GM18870 (cell line): ENCODE results near the gene NR2F6.
A peak's percentile ranks its signal among the peaks of the same experiment; 100 is the strongest.
"Not testable (repeated sequence)": the region's sequence is repeated elsewhere in the genome, so short reads cannot be mapped to it uniquely, and the experiment has no call there.

Experiments used
- ATAC-seq: cut with Tn5 transposase; IDR thresholded peaks from one replicate; pipeline ENCODE4 v1.9.1; 2021; ENCODE audit warnings: moderate library complexity; ENCODE audit not compliant: unreplicated experiment

The NR2F6 gene

DNA sequence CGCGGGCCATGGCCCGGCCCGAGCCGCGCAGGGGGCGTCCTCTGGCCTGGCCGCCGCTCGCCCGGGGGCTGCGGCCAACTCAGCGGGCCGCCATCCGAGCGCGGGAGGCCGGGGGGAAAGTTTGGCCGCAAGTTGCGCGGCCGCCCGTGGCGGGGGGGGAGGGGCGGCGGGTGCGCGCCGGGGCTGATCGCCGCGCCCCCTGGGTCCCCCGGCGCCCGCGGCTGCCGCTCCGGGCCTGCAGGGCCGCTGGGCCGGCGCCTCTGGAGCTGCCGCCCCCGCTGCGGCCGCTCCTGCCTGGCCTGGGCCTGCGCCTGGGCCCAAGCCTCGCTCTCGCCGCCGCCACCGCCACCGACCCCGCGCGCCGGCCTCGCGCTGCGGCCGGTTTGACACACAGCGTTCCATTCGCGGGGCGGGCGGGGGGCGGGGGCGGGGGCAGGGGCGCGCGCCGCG is at the start of gene NR2F6:
Gene NR2F6, minus strand, starts transcription at position 385 of the 450 bp plus-strand sequence. CDS start 699 bp downstream, outside the sequence.
- ATAC-seq: no peak

DNA sequence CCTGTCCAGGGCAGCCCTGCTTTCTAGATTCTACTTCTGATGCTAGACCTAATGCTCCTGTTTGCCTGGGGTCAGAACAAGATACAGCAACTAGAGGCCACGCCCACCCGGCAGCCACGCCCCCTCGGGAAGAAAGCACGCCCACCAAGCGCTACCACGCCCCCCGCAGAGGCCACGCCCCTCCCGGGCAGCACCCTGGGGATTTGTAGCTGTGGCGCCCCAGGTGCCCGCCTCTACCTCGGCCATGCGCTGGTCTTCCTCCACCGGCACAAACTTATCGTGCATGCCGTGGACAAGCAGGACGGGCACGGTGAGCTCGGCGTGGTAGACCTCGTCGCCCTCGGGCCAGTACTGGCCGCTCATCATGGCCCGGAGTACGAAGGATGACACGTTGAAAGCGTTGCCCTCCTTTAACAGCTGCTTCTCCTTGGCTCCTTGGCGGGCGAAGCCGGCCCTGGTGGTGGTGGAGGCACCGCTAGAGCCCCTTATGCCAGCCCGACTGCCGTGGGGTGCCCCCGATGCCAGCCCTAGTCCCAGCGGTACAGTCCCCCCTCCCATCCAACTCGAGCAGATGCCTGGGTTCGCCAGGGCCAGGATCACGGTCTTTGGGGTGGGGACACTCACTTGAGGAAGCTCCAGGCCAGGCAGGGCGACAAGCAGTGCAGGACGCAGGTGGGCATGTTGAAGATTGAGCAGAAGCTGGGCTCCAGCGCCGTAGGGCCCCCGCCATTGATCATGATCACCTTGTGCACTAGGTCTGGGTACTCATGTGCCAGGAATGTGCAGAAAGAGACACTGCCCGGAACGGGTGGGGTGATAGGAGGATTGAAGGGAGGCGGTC is 48.6 kb upstream of the NR2F6 start:
- ATAC-seq: no peak

DNA sequence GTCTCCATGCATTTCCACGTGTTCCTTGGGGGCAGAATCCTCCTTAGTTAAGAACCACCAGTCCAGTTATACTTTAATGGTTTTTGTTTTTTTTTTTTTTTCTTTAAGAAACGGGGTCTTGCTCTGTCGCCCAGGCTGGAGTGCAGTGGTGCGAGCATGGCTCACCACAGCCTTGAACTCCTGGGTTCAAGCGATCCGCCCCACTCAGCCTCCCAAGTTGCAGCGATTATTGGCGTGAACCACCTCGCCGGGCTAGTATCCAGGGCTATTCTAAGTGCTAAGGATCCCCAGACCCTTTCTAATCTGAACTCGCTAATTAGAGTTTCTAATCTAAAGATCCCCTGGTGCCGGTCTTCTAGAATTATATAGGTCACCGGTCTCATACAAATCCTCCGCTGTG is 47.9 kb upstream of the NR2F6 start:
- ATAC-seq: no peak

DNA sequence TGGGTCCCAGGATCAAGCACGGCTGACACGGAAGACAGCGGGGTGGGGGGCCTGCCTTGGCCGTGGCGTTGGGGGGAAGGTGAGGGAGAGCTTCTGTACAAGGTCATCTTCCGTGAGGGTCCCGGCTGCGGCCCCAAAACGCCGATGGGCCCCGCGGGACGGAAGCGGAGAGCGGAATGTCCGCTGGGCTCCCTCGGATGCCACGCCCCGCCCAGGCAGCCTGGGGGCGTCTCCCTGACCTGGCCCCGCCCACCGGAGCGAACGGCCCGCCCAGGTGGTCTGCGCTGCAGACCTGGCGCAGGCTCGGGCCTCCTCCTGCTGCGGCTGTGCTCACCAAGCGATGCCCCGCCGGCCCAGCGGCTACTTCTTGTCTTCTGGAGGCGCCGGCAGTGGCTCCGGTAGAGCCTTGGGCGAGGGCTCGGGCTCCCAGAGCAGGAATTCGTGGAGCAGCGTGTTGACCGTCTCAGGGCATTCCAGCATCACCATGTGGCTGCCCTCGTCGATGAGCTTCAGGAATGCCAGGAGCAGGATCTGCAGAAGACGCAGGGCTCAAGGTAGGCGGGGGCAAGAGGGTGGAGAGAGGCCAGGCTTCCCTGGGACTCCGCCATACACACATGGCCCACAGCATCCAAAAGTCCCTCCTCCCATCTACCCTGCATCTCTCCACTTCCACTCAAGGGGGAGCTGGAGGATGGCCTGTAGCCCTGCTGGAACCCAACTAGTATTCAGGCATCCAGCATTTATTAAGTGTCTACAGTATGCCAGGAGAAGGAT is 46.8 kb upstream of the NR2F6 start:
- ATAC-seq: no peak

DNA sequence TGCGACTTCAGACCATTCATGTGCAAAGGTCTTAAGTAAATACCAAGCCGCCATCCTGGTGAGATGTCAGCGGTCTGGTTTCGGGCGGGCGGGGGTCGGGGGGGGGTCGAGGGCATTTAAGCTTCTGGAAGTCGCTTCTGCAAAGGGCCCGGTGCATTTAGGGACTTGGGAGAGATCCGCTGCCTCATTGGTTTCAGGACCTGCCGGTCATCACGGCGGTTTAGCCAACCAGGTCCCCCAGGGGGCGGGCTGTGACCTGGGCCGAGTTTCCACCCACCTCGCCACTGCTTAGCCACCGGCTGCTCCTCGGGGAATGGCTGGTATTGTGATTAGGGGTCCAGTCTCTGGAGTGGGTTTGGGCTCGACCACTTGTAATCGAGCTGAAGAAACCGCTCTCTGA is 43.8 kb upstream of the NR2F6 start:
- ATAC-seq: no peak

DNA sequence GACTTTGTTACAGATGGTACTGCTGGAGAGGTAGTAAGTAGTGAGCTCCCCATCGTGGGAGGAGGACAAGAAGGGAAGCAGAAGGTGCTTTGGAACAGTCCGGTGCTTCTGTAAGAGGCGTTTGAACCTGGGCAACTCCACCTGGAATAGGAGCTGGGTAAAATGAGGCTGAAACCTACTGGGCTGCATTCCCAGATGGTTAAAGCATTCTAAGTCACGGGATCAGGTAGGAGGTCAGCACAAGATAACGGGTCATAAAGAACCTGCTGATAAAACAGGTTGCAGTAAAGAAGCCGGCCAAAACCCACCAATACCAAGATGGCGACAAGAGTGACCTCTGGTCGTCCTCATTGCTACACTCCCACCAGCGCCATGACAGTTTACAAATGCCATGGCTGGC is 41.0 kb upstream of the NR2F6 start:
- no peak for ATAC-seq

DNA sequence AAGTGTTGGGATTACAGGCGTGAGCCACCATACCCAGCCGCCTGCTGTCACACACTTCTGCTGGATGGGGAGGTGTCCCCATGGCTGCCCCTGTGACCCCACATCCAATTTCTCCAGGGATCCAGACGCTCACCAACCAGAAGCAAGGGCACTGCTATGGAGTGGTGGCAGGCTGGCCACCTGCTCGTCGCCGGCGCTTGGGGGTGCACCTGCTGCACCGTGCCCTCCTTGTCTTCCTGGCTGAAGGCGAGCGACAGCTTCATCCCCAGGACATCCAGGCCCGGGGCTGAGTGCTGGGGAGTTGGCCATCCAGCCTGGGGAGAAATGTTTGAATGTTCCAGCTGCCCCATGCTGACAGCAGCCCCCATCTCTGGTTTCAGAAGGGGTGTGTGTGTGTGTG is 40.5 kb upstream of the NR2F6 start:
- ATAC-seq: no peak

DNA sequence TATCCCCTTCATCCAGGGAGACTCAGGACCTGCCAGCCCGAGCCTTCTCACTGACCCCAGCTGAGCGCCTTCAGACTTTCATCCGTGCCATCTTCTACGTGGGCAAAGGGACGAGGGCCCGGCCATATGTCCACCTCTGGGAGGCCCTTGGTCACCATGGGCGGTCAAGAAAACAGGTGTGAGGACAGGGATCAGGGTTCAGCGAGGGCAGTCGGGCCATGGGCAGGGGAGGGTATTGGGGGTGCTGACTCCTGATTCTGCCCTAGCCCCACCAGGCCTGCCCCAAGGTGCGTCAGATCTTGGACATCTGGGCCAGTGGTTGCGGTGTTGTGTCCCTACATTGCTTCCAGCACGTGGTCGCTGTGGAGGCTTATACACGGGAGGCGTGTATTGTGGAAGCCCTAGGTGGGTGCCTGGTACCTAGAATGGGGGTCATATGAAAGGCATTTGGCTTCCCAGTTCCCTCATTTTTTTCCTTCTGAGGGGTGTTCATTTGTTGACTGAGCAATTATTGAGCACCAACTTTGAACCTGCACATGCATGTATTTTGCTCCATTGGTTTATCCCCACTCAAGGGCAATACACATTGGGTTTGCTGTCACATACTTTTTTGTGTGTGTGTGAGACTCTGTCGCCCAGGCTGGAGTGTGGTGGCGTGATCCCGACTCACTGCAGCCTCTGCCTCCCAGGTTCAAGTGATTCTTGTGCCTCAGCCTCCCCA is 39.9 kb upstream of the NR2F6 start:
- ATAC-seq: no peak

DNA sequence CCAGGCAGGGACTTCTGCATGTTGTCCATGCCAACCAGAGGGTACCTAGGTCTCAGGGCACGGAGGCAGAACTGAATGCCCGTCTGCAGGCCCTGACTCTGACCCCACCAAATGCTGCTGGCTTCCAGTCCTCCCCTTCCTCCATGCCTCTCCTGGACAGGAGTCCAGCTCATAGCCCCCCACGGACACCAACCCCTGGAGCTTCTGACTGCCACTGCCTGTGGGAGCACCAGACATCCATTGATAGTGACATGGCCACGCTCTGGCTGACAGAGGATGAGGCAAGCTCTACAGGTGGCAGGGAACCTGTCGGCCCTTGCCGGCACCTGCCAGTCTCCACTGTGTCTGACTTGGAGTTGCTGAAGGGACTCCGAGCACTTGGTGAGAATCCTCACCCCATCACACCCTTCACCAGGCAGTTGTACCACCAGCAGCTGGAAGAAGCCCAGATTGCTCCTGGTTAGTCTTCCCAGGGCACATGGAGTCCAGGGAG is 37.8 kb upstream of the NR2F6 start:
- no peak for ATAC-seq

DNA sequence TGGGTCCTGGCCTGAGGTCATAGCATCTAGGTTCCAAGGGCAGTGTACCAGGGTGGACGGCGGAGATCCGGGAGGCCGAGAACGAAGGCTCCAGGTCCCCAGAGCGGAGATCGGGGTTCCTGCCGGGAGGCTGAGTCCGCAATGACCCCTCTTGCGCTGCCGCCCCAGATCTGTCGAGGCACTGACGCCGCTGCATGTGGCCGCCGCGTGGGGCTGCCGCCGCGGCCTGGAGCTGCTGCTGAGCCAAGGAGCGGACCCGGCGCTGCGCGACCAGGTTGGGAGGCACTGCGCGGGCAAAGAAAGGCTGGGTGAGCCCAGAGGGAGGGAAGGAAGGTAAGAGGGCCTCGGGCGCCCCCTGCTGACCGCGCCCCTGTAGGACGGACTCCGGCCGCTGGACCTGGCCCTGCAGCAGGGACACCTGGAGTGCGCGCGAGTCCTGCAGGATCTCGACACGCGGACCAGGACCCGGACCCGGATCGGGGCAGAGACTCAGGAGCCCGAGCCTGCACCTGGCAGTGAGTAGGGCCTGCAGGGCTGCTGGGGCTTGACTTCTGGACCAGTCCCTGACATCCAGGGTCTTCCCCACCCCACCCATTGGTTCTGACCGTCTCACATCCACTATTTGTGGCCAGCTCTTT is 36.9 kb upstream of the NR2F6 start:
- no peak for ATAC-seq

DNA sequence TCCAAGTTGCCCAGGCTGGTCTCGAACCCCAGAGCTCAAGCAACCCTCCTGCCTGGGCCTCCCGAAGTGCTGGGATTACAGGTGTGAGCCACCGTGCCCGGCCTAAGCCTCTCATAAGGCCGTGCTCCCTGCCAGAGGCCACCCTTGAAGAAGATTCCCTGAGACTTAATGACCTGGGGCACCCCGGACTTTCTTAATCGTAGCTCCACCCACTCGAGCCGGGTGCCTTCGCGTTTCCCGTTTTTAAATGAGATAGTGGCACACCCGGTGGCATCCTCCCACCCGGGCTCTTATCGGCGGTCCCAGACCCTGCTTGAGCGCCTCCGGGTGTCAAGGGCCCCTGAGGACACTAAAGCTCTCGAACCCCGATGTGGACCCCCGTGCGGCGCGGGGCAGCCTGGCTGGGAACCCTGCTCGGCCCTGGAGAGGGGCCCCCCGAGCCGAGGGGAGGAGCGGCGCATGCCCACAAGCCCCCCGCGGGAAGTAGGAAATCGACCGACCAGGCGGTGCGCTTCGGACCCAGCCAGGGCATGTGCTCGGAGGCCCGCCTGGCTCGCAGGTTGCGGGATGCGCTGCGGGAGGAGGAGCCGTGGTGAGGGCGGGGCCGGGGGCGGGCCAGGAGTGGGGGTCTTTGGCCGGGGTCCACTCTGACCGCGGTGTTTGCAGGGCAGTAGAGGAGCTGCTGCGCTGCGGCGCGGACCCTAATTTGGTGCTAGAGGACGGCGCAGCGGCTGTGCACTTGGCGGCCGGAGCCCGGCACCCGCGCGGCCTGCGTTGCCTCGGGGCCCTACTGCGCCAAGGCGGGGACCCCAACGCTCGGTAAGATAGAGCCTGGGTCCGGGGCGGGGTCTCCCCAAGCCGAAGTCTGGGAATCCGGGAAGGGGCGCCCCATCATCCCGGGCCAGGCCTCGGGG is 35.9 kb upstream of the NR2F6 start, which contains the start of gene ANKLE1:
Gene ANKLE1, plus strand, starts transcription at position 511 of the 914 bp plus-strand sequence. Its CDS starts 20 bp downstream, at position 531.
- ATAC-seq: no peak

DNA sequence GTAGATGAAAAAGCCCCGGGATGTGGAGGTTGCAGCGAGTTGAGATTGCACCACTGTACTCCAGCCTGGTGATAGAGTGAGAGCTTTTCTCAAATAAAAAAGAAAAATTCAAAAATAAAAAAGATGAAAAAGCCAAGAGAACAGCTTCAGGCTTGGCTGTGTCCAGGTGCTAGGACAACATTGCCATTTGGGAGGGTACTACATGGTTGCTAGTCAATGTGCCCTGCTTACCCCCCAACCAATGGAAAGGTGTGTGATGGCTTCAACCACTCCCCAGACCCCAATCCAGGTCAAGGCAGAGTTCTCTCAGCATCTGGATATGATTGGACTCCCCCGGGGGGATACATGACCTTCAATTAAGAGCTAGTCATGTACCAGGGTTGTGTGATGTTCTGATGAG is 33.7 kb upstream of the NR2F6 start:
- ATAC-seq: no peak

DNA sequence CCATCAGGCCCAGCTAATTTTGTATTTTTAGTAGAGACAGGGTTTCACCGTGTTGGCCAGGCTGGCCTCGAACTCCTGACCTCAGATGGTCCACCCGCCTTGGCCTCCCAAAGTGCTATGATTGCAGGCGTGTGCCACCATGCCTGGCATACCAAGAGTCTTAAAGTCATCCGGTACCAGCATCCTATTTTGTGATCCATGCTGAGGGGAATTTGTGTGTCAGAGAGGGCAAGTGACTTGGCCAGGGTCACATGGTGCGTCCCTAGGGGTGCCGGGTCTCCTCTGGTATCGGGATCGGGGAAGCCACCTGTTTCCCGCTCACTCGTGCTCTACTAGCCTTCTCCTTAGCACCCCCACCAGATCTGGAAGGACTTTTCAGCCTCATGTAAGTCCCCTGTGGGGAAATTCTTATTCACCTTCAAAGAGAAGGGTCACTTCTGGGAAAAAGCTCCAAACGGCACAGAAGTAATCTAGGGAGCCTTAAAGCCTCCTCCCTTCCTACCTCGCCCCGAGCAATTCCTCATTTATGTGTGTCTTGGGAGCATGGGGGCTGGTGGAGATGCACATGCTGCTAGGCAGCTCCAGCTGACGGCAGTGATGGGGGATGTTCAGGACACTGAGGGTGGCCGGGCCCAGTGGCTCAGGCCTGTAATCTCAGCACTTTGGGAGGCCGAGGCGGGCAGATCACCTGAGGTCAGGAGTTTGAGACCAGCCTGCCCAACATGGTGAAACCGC is 29.9 kb upstream of the NR2F6 start:
- no peak for ATAC-seq

DNA sequence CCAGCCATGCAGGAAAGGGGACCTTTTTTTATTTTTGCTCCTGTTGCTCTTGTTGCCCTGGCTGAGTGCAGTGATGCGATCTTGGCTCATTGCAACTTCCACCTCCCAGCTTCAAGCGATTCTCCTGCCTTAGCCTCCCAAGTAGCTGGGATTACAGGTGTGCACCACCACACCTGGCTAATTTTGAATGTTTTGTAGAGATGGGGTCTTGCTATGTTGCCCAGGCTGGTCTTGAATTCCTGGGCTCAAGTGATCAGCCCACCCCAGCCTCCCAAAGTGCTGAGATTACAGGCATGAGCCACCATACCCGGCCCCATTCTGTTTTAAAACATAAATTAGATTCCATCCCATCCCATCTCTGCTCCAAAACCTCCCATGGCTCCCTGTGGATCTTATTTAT is 29.2 kb upstream of the NR2F6 start:
- ATAC-seq: not testable (repeated sequence)

DNA sequence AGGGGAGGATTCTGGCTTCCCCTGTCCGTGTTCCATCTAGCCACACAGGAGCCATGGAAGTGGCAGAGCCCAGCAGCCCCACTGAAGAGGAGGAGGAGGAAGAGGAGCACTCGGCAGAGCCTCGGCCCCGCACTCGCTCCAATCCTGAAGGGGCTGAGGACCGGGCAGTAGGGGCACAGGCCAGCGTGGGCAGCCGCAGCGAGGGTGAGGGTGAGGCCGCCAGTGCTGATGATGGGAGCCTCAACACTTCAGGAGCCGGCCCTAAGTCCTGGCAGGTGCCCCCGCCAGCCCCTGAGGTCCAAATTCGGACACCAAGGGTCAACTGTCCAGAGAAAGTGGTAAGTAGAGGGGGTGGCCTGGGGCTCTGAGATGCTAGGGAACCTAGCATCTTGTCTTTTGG is 23.0 kb upstream of the NR2F6 start:
- ATAC-seq: no peak

DNA sequence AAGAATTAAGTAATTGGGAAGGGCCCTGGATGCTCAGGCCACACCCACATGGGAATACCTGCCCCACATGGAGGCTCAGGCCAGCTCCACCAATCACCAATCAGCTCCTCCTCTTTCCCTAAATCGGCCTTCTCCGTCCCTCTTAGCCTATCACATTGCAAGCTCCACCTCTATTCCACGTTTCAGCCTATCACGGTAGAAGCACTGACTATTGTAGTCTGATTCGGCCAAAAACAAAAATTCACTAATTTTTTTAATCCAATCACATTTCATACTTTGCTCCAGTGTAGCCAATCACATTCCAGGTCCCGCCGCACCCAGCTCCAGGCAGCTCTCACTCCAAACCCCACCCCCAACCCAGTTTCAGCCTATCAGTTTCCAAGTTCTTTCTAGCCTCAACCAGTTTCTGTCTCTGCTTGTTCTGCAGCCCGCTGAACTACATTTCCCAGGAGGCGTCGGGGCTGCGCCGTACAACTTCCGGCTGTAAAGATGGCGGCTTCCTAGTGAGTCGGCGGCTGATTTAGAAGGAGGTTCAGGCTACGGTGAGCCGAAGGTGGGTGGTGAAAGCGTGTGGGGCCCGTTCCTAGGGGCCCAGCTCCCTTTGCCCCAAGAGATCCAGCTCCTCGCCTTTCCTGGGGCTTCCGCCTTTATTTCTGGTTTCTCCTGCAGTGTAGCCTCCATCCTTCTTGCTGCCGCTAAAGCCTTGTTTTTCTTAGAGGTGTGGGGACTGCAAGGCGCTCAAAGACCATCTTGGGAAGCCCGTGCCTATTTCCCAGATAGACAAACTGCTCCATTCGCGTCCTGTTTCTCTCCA is 21.5 kb upstream of the NR2F6 start, which contains the start of gene BABAM1:
Gene BABAM1, plus strand, starts transcription at position 469 of the 814 bp plus-strand sequence. CDS start 1,364 bp downstream, outside the sequence.
- ATAC-seq: peak; percentile 95

DNA sequence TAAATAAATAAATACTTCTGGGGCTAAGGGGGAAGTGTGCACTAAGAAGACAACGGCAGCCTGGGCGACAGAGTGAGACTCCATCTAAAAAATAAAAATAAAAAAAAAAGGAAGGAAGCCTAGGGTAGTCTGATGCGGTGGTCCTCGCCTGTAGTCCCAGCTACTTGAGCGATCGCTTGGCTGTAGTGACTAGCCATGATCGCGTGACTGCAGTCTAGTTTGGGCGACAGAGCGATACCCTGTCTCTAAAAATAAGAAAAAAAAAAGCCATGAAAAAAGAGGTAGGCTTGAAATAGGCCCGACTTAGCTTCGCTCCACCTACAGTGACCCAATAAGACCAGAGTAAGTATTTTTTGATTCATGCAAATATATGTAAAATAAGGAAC is 20.9 kb upstream of the NR2F6 start:
- peak; percentile 15 for ATAC-seq

DNA sequence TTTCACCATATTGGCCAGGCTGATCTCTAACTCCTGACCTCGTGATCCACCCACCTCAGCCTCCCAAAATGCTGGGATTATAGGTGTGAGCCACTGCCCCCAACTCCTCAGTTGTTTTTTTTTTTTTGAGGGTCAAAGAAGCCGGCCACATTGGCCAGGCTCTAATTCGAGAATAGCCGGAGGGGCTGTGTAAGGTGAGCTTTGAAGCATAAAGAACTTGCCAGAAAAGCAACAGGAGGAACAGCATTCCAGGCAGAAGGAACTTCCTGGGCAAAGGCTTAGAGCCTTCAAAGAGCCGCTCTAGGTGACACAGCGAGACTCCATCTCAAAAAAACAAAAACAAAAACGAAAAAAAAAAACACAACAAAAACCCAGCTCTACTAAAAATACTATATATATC is 20.3 kb upstream of the NR2F6 start:
- no peak for ATAC-seq
